GM12873 (cell line): Measurements from ENCODE around the gene PLEKHA4.

Source experiments
- TF ChIP-seq, protein P1 (sequence below): IDR thresholded peaks from 2 replicates; pipeline ENCODE4 v1.5.1; 2012; ENCODE audit warnings: low read depth, mild to moderate bottlenecking, moderate library complexity, low read length, control low read depth; ENCODE audit not compliant: insufficient read depth; ENCODE audit errors: missing control alignments

The PLEKHA4 gene

DNA sequence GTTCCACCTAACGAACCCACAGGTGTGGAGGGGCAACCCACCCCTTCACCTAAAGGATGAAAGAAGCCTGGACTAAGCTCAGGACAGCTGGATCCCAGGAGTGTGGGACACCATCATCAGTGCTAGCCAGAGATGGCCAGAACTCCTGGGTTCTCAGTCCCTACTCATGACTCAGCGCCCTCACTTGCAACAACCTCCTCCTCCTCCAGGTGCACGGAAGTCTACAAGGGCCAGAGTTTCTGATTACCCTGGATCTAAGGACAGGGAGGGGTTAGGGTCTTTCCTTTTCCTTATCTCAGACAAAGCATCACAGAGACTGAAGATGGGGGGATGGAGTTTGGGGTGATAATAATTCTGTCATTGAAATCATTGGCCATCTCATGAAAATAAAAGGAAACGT, 22.1 kb upstream of the PLEKHA4 start:
- TF ChIP-seq, protein P1, sequence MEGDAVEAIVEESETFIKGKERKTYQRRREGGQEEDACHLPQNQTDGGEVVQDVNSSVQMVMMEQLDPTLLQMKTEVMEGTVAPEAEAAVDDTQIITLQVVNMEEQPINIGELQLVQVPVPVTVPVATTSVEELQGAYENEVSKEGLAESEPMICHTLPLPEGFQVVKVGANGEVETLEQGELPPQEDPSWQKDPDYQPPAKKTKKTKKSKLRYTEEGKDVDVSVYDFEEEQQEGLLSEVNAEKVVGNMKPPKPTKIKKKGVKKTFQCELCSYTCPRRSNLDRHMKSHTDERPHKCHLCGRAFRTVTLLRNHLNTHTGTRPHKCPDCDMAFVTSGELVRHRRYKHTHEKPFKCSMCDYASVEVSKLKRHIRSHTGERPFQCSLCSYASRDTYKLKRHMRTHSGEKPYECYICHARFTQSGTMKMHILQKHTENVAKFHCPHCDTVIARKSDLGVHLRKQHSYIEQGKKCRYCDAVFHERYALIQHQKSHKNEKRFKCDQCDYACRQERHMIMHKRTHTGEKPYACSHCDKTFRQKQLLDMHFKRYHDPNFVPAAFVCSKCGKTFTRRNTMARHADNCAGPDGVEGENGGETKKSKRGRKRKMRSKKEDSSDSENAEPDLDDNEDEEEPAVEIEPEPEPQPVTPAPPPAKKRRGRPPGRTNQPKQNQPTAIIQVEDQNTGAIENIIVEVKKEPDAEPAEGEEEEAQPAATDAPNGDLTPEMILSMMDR = no peak

- TF ChIP-seq, protein P1 = no peak
These were observed 19.6 kb upstream of the PLEKHA4 start for GRCh38 chr19:48887861-48888612.

DNA sequence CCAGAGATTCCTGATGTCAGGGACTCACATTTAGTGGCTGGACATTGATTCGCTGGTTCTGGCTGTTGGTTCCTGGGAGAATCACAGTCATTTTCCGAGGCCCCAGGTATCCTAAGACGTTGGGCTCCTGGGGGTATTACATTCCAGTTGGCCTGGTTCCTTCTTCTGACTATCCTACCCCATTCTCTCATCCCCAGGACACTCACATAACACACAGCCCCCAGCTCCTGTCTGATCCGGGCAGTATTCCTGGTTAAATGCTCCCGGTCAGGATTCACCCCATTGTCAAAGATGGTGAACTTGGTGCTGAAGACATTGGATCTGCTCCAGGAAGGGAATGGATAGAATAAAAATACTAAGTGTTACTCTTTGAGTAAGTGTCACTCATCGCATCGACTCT, 15.3 kb upstream of the PLEKHA4 start:
- TF ChIP-seq, protein P1 = no peak

- TF ChIP-seq, protein P1 = no peak
These were observed 13.6 kb upstream of the PLEKHA4 start for GRCh38 chr19:48881741-48882657.

- TF ChIP-seq, protein P1 = no peak
These were observed 10.7 kb upstream of the PLEKHA4 start for GRCh38 chr19:48879025-48879637.

GRCh38 chr19:48878196-48879024, 10.0 kb upstream of the PLEKHA4 start:
- TF ChIP-seq, protein P1 = no peak

DNA sequence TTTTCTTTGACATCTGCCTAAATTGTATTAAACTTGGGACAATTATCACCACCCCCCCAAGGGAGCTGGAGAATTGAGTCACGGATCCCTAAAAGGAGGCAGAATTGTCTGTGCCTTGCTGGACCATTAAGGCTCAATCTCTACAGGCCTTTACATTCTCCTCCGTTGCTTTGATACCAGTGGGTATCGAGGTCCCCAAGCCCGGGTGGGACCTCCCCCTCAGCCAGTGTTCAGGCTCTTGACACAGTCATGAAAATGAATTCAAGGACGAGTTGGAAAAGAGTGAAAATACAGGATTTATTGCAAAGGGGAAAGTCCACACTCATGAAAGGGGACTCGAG, 9.4 kb upstream of the PLEKHA4 start:
- TF ChIP-seq, protein P1 = no peak
